Measurements from ENCODE around the gene CCL22.

- no peak for TF ChIP-seq POLR2A (IDR thresholded peaks at IDR 0.05; ENCODE audit: low read length)
- TF ChIP-seq PHF8 (IDR thresholded peaks at IDR 0.05; ENCODE audit: borderline replicate concordance, low read depth) = no peak
- TF ChIP-seq MAZ (IDR thresholded peaks at IDR 0.05; ENCODE audit: borderline replicate concordance, low read depth, low read length) = no peak
- no peak for TF ChIP-seq CTCF (IDR thresholded peaks at IDR 0.05)
- no peak for TF ChIP-seq RNF2 (IDR thresholded peaks at IDR 0.05; ENCODE audit: borderline replicate concordance, low read depth)
- TF ChIP-seq EP300 (IDR thresholded peaks at IDR 0.05) = no peak
- TF ChIP-seq PBX3 (IDR thresholded peaks at IDR 0.05) = no peak
- TF ChIP-seq FOSB (CRISPR knock-in tag; IDR thresholded peaks at IDR 0.05) = no peak
- no peak for TF ChIP-seq JUNB (IDR thresholded peaks at IDR 0.05)
- TF ChIP-seq REST (IDR thresholded peaks at IDR 0.05) = no peak
- no peak for TF ChIP-seq RAD21 (conservative IDR thresholded peaks at IDR 0.05 in 1 of 2, IDR thresholded peaks at IDR 0.05 in 1 of 2)
- TF ChIP-seq HDAC2 (IDR thresholded peaks at IDR 0.05) = no peak
Observed at GRCh38 chr16:57373117-57373947, 14.7 kb downstream of the CCL22 start.

Measured in A549 (cell line).